ENCODE measurements around the gene FAM20C. TPM values are rescaled to one million over a fixed set of nuclear protein-coding genes. Genes with fewer than 3 reads are reported as not detected.
A peak's percentile ranks its signal among the peaks of the same experiment; 100 is the strongest.

FAM20C gene
- total RNA-seq, 6 donors from 2014 or later: 17.7 to 53.7 (median 46.8) TPM

GRCh38 chr7:167976-168791, 24.2 kb upstream of the FAM20C start:
- H3K36me3 ChIP-seq: no peaks in the 10 kb centered on the region
- ATAC-seq (ENCODE audit: low FRiP score in 2 of 2): no peak
- peaks cover 0 to 22% (median 8%) of the 10 kb centered on the region in 4 donors for H3K4me1 ChIP-seq
- WGBS, 2 donors: 83 to 89% methylated on average over 14 to 23 of the region's 31 CpGs
- no peaks in the 10 kb centered on the region for H3K27me3 ChIP-seq
- H3K4me3 ChIP-seq: no peak overlapping the region
- TF ChIP-seq POLR2A (IDR thresholded peaks at IDR 0.05) (no peak), EP300 (IDR thresholded peaks at IDR 0.05) (no peak), CTCF (IDR thresholded peaks at IDR 0.05) (no peak), POLR2AphosphoS5 (IDR thresholded peaks at IDR 0.05) (no peak)
- no peak for DNase-seq
- no peak overlapping the region for H3K27ac ChIP-seq
- no peaks in the 10 kb centered on the region for H3K9me3 ChIP-seq

GRCh38 chr7:169276-170172, 22.8 kb upstream of the FAM20C start:
- Histone ChIP-seq H3K36me3 (no peaks in the 10 kb centered on the region), H3K27ac (no peak overlapping the region), H3K27me3 (no peaks in the 10 kb centered on the region), H3K4me3 (no peak overlapping the region), H3K9me3 (no peaks in the 10 kb centered on the region), H3K4me1 (peaks cover 0 to 22% (median 8%) of the 10 kb centered on the region in 4 donors)
- DNase-seq (no peak), ATAC-seq (ENCODE audit: low FRiP score in 2 of 2) (no peak)
- TF ChIP-seq CTCF (IDR thresholded peaks at IDR 0.05): no peak
- 91 to 92% methylated on average over 31 to 33 of the region's 33 CpGs for WGBS, 2 donors

GRCh38 chr7:170551-171363, 21.6 kb upstream of the FAM20C start:
- DNase-seq: no peak
- TF ChIP-seq POLR2A (IDR thresholded peaks at IDR 0.05) (no peak), EP300 (IDR thresholded peaks at IDR 0.05) (no peak), POLR2AphosphoS5 (IDR thresholded peaks at IDR 0.05) (no peak), CTCF (IDR thresholded peaks at IDR 0.05) (no peak)
- WGBS, 2 donors: 93 to 96% methylated on average over 25 to 31 of the region's 31 CpGs
- Histone ChIP-seq H3K4me3 (no peak overlapping the region), H3K27ac (no peak overlapping the region), H3K4me1 (peaks cover 0 to 13% (median 2%) of the 10 kb centered on the region in 4 donors), H3K27me3 (no peaks in the 10 kb centered on the region), H3K9me3 (no peaks in the 10 kb centered on the region), H3K36me3 (no peaks in the 10 kb centered on the region)
- ATAC-seq (ENCODE audit: low FRiP score in 2 of 2): no peak

GRCh38 chr7:171364-171904, 20.9 kb upstream of the FAM20C start:
- WGBS, 2 donors: 74 to 76% methylated on average over 13 to 20 of the region's 27 CpGs
- no peaks in the 10 kb centered on the region for H3K36me3 ChIP-seq
- DNase-seq (peak in 1 of 2 donors; percentile 76), ATAC-seq (ENCODE audit: low FRiP score in 2 of 2) (no peak)
- H3K9me3 ChIP-seq: no peaks in the 10 kb centered on the region
- peaks cover 0 to 10% (median 1%) of the 10 kb centered on the region in 4 donors for H3K4me1 ChIP-seq
- TF ChIP-seq CTCF (IDR thresholded peaks at IDR 0.05): no peak
- TF ChIP-seq POLR2AphosphoS5 (IDR thresholded peaks at IDR 0.05): no peak
- no peak for TF ChIP-seq POLR2A (IDR thresholded peaks at IDR 0.05)
- no peak for TF ChIP-seq EP300 (IDR thresholded peaks at IDR 0.05)
- H3K4me3 ChIP-seq: no peak overlapping the region
- no peaks in the 10 kb centered on the region for H3K27me3 ChIP-seq
- no peak overlapping the region for H3K27ac ChIP-seq

All from upper lobe of left lung (tissue), 6 donors.